NCI-H187 treated with DMSO at 0.1 percent for 48 hours (cell line): Measurements from ENCODE around the gene TENM3.
A peak's percentile ranks its signal among the peaks of the same experiment; 100 is the strongest.

Experiments
- DNase-seq: peaks from one replicate; lab custom pipeline; 2025; lab: John Stamatoyannopoulos, UW

TENM3 gene

GRCh38 chr4:182400790-182401189 is 157.6 kb downstream of the TENM3 start:
- DNase-seq = no peak

GRCh38 chr4:182404376-182404775 is 161.2 kb downstream of the TENM3 start:
- DNase-seq = no peak

GRCh38 chr4:182405087-182405486 is 161.9 kb downstream of the TENM3 start:
- DNase-seq = no peak

- DNase-seq = no peak
Observed at GRCh38 chr4:182409271-182409670, 166.1 kb downstream of the TENM3 start.

GRCh38 chr4:182411391-182411790 is 168.2 kb downstream of the TENM3 start:
- no peak for DNase-seq

- DNase-seq = no peak
Observed at GRCh38 chr4:182413550-182413949, 170.3 kb downstream of the TENM3 start.

GRCh38 chr4:182415116-182415515 is 171.9 kb downstream of the TENM3 start:
- DNase-seq = no peak

- no peak for DNase-seq
Observed at GRCh38 chr4:182416067-182416466, 172.9 kb downstream of the TENM3 start.

- no peak for DNase-seq
Observed at GRCh38 chr4:182418054-182418734, 175.0 kb downstream of the TENM3 start.

GRCh38 chr4:182420189-182420588 is 177.0 kb downstream of the TENM3 start:
- DNase-seq = no peak

- no peak for DNase-seq
Observed at GRCh38 chr4:182421753-182422152, 178.6 kb downstream of the TENM3 start.

GRCh38 chr4:182425302-182425701 is 182.1 kb downstream of the TENM3 start:
- no peak for DNase-seq

GRCh38 chr4:182426901-182427300 is 183.7 kb downstream of the TENM3 start:
- DNase-seq = no peak

- no peak for DNase-seq
Observed at GRCh38 chr4:182427554-182427953, 184.4 kb downstream of the TENM3 start.

- DNase-seq = no peak
Observed at GRCh38 chr4:182429896-182430295, 186.7 kb downstream of the TENM3 start.

- DNase-seq = no peak
Observed at GRCh38 chr4:182432819-182433218, 189.6 kb downstream of the TENM3 start.

GRCh38 chr4:182434720-182435119 is 191.5 kb downstream of the TENM3 start:
- no peak for DNase-seq

- DNase-seq = no peak
Observed at GRCh38 chr4:182435401-182435800, 192.2 kb downstream of the TENM3 start.

- no peak for DNase-seq
Observed at GRCh38 chr4:182443070-182443469, 199.9 kb downstream of the TENM3 start.

GRCh38 chr4:182447767-182448280 is 204.6 kb downstream of the TENM3 start:
- no peak for DNase-seq

GRCh38 chr4:182448281-182449151 is 205.3 kb downstream of the TENM3 start:
- peak; percentile 37 for DNase-seq

GRCh38 chr4:182449186-182449929 is 206.2 kb downstream of the TENM3 start:
- no peak for DNase-seq
